Activated B cell treated with CpG ODN at 0.5 μM for 24 hours (primary cell): Measurements from ENCODE around the gene CD38. TPM values are rescaled to one million over a fixed set of nuclear protein-coding genes. Genes with fewer than 3 reads are reported as not detected.

Experiments used
- ATAC-seq: fragments of 200-7000 bp; cut with Tn5 transposase; one replicate; pipeline ENCODE4 v1.10.0; 2021; ENCODE audit warnings: low read depth, mild to moderate bottlenecking, moderate library complexity
- CTCF ChIA-PET: fragments of 350-600 bp; sonication (Branson Sonifier 250); formaldehyde crosslinking; loops from one replicate; lab custom pipeline; 2021; ENCODE audit warnings: antibody characterized with exemption; lab: Charles Lee
- POLR2A ChIA-PET: fragments of 350-600 bp; sonication (Branson Sonifier 250); formaldehyde crosslinking; loops from one replicate; lab custom pipeline; 2021; ENCODE audit warnings: antibody characterized with exemption; lab: Charles Lee
- DNase-seq: peaks from one replicate; pipeline ENCODE4 v3.0.0; 2022
- H3K27ac Mint-ChIP-seq: one replicate; pipeline ENCODE4 v1.8.0; 2020; ENCODE audit warnings: mixed read lengths
- H3K27me3 Mint-ChIP-seq: one replicate; pipeline ENCODE4 v1.8.0; 2021; ENCODE audit warnings: mixed read lengths
- H3K36me3 Mint-ChIP-seq: one replicate; pipeline ENCODE4 v1.8.0; 2021; ENCODE audit warnings: low read depth, mixed read lengths
- H3K4me1 Mint-ChIP-seq: one replicate; pipeline ENCODE4 v1.8.0; 2021; ENCODE audit warnings: mixed read lengths
- H3K4me3 Mint-ChIP-seq: one replicate; pipeline ENCODE4 v1.8.0; 2020; ENCODE audit warnings: mild to moderate bottlenecking, mixed read lengths
- H3K9me3 Mint-ChIP-seq: one replicate; pipeline ENCODE4 v1.8.0; 2020; ENCODE audit warnings: mixed read lengths
- CTCF ChIP-seq: fragments of 200-600 bp; IDR thresholded peaks from one replicate; pipeline ENCODE4 v1.8.0; 2022; ENCODE audit warnings: antibody characterized with exemption, mild to moderate bottlenecking
- intact Hi-C: fragments of 100-400 bp; cut with micrococcal nuclease; formaldehyde crosslinking; loops from one replicate; pipeline ENCODE4 v1.15.1; 2024
- total RNA-seq: library from RNA; stranded (reverse); gene quantifications from 2 replicates; pipeline ENCODE4 v1.2.3, GENCODE V29; 2022

The CD38 gene
- total RNA-seq, 1 donor from 2014 or later: 5.8 TPM

- no peak overlapping the region for H3K27ac Mint-ChIP-seq
- H3K9me3 Mint-ChIP-seq: peaks cover 16% of the 10 kb centered on the region
- H3K4me3 Mint-ChIP-seq: no peak overlapping the region
- DNase-seq: no peak
- no peaks in the 10 kb centered on the region for H3K36me3 Mint-ChIP-seq
- no peak for ATAC-seq
- H3K27me3 Mint-ChIP-seq: no peaks in the 10 kb centered on the region
- intact Hi-C loops: no loop called here
- ChIA-PET POLR2A (no interaction called here), CTCF (no interaction called here)
- TF ChIP-seq CTCF: no peak
- no peaks in the 10 kb centered on the region for H3K4me1 Mint-ChIP-seq
These were observed 34.0 kb upstream of the CD38 start for GRCh38 chr4:15744016-15744545.

- no peak for TF ChIP-seq CTCF
- peaks cover 16% of the 10 kb centered on the region for H3K9me3 Mint-ChIP-seq
- POLR2A ChIA-PET: no interaction called here
- H3K4me3 Mint-ChIP-seq: no peak overlapping the region
- ATAC-seq: no peak
- no peak overlapping the region for H3K27ac Mint-ChIP-seq
- H3K4me1 Mint-ChIP-seq: no peaks in the 10 kb centered on the region
- DNase-seq: no peak
- H3K36me3 Mint-ChIP-seq: no peaks in the 10 kb centered on the region
- no peaks in the 10 kb centered on the region for H3K27me3 Mint-ChIP-seq
- CTCF ChIA-PET: no interaction called here
- intact Hi-C loops: no loop called here
These were observed 32.0 kb upstream of the CD38 start for GRCh38 chr4:15746110-15746509.

- intact Hi-C loops: no loop called here
- H3K36me3 Mint-ChIP-seq: no peaks in the 10 kb centered on the region
- peaks cover 5% of the 10 kb centered on the region for H3K4me1 Mint-ChIP-seq
- no peaks in the 10 kb centered on the region for H3K27me3 Mint-ChIP-seq
- H3K27ac Mint-ChIP-seq: no peak overlapping the region
- CTCF ChIA-PET: no interaction called here
- POLR2A ChIA-PET: interaction anchor here (0.5 to 0.6 kb wide), 2 partner anchors 9 to 86 kb away, joined by 4 to 7 read pairs; no protein-coding TSS in a partner anchor
- TF ChIP-seq CTCF: no peak
- peaks cover 5% of the 10 kb centered on the region for H3K9me3 Mint-ChIP-seq
- ATAC-seq: no peak
- H3K4me3 Mint-ChIP-seq: no peak overlapping the region
- DNase-seq: no peak
These were observed 29.1 kb upstream of the CD38 start for GRCh38 chr4:15749001-15749400.

- DNase-seq (no peak), ATAC-seq (no peak)
- ChIA-PET POLR2A (no interaction called here), CTCF (no interaction called here)
- Mint-ChIP-seq H3K27me3 (no peaks in the 10 kb centered on the region), H3K4me3 (no peak overlapping the region), H3K9me3 (peaks cover 2% of the 10 kb centered on the region), H3K27ac (no peak overlapping the region), H3K4me1 (peaks cover 23% of the 10 kb centered on the region), H3K36me3 (no peaks in the 10 kb centered on the region)
- intact Hi-C loops: no loop called here
- no peak for TF ChIP-seq CTCF
These were observed 27.0 kb upstream of the CD38 start for GRCh38 chr4:15751153-15751552.

GRCh38 chr4:15753081-15753480 lies 25.0 kb upstream of the CD38 start:
- intact Hi-C loops: no loop called here
- Mint-ChIP-seq H3K4me3 (no peak overlapping the region), H3K9me3 (no peaks in the 10 kb centered on the region)

More at GRCh38 chr4:15753081-15753480, 25.0 kb upstream of the CD38 start:
- Mint-ChIP-seq H3K36me3 (no peaks in the 10 kb centered on the region), H3K27me3 (no peaks in the 10 kb centered on the region), H3K27ac (no peak overlapping the region), H3K4me1 (peaks cover 34% of the 10 kb centered on the region)
- TF ChIP-seq CTCF: no peak
- no peak for DNase-seq
- ATAC-seq: no peak
- CTCF ChIA-PET: no interaction called here
- POLR2A ChIA-PET: no interaction called here
